Hindlimb muscle (tissue), 1 donor: ENCODE results near the gene DMD. TPM values are rescaled to one million over a fixed set of nuclear protein-coding genes. Genes with fewer than 3 reads are reported as not detected.
A peak's percentile ranks its signal among the peaks of the same experiment; 100 is the strongest.

Experiments used
- DNase-seq: peaks from one replicate; pipeline ENCODE4 v3.0.0-alpha.2; 2013
- polyA plus RNA-seq: library from polyadenylated mRNA; unstranded; fragments of 120-200 nt; gene quantifications from one replicate; pipeline ENCODE4 v1.2.1, GENCODE V29; 2013; ENCODE audit not compliant: insufficient read length

The DMD gene
- polyA plus RNA-seq, 1 donor, result 88.9 TPM

DNA sequence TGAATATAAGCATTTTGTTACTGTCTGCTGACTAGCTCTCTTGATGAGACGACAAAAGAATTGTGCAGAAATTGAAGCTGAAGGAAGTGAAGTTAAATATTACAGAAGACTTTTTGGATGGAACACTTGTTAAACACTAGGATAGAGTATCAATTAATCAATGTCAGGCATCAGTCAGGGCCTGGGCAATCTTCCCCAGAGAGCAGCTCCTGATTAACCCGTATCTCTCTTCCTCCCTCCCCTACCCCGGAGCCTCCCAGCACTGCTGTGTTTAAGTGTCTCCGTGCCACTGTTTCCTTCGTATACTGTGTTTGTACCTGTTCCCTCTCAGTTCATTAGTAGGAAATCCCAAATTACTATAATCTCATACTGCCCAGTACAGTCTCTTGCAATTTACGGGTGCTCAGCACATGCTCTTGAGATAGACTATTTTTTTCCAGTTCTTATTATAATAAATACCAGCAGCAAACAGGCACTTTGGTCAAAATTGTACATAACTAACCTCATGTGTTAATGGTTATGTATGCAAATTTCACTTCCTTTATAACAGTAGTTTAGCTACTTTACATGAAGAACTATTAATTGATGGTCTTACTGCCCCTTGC is 1373.8 kb downstream of the DMD start:
- no peak for DNase-seq

- DNase-seq, result no peak
Observed at GRCh38 chrX:31836479-31836878, 1374.9 kb downstream of the DMD start.

- DNase-seq, result no peak
Observed at GRCh38 chrX:31832263-31832662, 1379.1 kb downstream of the DMD start.

GRCh38 chrX:31820430-31821210 is 1390.7 kb downstream of the DMD start:
- DNase-seq, result no peak

DNA sequence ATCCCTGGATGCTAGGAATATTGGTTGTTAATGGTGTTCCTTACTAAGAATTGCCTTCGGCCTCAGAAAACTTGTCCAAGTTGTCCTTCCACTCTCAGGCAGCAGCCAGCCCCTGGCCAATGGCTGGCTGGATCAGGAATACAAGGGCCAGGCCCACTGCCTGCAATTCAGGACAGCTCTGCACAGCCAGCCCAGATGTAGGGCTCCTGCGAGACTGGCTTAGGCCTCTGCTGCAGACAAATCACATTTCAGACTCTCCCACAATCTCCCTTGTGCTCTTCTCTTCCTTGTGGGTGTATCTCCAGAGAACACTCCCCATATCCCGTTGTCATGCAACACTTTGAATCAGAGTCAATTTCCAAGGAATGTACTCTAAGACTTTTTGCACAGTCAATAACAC is 1391.9 kb downstream of the DMD start:
- no peak for DNase-seq

DNA sequence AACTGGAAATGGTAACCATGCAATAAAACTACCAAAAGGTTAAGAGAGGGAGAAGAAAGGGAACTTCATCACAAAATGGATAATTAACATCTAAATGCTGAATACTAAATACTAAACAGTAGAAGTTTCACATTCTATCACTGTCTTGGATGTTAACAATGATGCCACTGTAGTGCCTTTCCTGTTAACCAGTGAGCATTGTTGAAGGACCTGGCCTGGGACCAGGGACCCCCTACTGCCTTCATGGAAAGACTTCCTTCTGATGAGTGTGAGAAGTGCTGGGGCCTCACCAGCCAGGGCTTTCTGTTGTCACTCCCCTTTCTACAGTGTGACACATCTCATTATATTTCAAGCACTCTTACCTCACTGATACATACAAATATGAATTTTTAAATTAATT is 1400.2 kb downstream of the DMD start:
- DNase-seq, result no peak

- DNase-seq, result no peak
Observed at GRCh38 chrX:31808357-31808756, 1403.0 kb downstream of the DMD start.

GRCh38 chrX:31807165-31807564 is 1404.2 kb downstream of the DMD start:
- DNase-seq, result no peak

GRCh38 chrX:31805781-31806180 is 1405.6 kb downstream of the DMD start:
- no peak for DNase-seq

- DNase-seq, result no peak
Observed at GRCh38 chrX:31800219-31800618, 1411.1 kb downstream of the DMD start.

- DNase-seq, result no peak
Observed at GRCh38 chrX:31796624-31797023, 1414.7 kb downstream of the DMD start.

DNA sequence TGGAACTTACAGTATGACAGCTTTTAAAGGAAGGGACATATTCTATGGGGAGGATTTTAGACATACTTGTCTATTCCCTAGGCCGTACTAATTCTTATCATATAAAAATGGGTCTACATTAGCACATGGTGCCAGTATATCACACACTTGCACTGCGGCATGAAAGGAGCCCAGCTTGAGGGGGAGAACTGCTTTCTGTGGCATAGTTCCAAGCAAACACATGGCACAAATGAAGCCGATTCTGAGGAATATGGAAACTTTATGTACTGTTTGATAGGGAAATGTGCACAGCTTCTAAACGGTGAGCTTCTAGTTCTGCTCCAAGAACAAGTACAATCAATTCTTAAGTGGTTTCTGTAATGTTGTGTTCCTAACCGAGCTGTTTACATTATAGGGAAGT is 1463.9 kb downstream of the DMD start:
- no peak for DNase-seq

- no peak for DNase-seq
Observed at GRCh38 chrX:31743004-31743403, 1468.3 kb downstream of the DMD start.

DNA sequence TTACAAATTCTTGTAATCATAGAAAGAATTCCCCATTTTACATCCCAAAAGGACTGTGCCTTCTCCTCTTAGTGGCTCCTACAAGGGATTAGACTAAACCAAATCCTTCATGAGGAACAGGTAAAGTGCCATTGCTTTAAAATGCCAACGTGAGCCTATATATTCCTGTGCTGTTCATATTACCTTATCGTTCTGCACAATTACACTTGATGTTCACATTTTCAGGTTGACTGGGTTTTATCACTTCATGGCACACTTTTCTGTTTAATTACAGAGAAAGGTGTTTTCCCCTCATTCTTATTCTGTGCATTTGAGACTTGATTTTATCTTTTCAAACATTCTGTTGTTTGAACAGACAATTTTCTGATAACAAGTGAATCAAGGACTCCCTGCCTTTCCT is 1493.9 kb downstream of the DMD start:
- no peak for DNase-seq

- DNase-seq, result no peak
Observed at GRCh38 chrX:31715675-31716074, 1495.7 kb downstream of the DMD start.

DNA sequence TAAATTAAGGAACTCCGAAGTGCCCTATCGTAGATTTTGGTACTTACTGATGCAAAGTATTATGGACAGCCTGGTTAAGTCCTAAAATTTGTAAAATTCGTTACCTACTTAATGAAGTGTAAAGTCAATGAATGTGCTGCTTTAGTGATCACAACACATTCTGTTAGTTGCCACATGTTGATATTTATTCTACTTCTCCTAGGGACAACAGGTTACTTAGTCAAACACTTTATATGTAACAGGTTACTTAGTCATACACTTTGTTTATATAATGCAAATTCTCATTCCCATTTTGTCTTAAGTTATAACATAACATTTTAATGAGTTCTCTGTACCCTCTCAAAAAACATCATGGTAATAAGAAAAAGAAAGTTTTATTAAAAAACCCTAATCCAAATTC is 1496.6 kb downstream of the DMD start:
- DNase-seq, result no peak

- no peak for DNase-seq
Observed at GRCh38 chrX:31713120-31713519, 1498.2 kb downstream of the DMD start.

- no peak for DNase-seq
Observed at GRCh38 chrX:31711166-31711565, 1500.2 kb downstream of the DMD start.

GRCh38 chrX:31708116-31708515 is 1503.2 kb downstream of the DMD start:
- DNase-seq, result no peak

- no peak for DNase-seq
Observed at GRCh38 chrX:31706466-31706865, 1504.9 kb downstream of the DMD start.

DNA sequence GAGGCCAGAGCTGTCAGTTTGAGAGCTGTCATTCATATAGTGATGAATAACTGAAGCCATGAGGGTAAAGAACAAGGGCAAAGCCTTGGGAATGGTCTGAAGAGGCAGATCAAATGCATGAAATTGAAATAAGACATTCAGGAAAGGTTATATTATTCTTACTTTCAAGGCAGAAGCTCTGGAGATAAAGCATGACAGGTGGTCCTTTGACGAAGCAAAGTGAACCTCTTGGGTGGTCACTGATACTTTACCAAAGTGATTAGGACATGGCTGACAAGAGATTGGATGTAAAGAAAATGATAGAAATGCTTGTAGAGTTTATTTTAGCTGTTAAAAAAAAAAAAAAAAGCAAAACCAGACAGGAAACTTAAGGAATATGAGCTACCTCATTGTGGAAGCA is 1505.5 kb downstream of the DMD start:
- no peak for DNase-seq

DNA sequence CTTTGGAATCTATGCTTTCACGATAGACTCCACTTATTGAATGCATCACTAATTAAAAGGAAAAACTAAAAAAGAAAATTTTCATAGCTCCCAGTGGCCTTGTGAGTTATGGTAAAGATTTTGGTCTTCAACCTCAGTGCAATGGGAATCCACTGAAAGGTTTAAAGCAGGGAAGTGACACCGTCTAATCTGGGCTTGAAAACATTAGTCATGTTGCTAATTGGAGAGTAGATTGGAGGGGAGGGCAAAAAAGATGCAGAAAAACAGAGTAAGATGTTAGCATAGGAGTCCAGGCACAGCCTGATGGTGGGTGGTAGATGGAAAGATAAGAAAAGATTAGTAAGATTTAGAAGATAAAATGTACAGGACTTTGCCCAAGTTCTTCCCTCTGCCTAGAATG is 1506.4 kb downstream of the DMD start:
- DNase-seq, result no peak

- peak; percentile 1 for DNase-seq
Observed at GRCh38 chrX:31702222-31702621, 1509.1 kb downstream of the DMD start.

- DNase-seq, result no peak
Observed at GRCh38 chrX:31697294-31697916, 1513.9 kb downstream of the DMD start.
